Uterus (tissue), 4 donors: Measurements from ENCODE around the gene SKI. TPM values are rescaled to one million over a fixed set of nuclear protein-coding genes. Genes with fewer than 3 reads are reported as not detected.

Experiments used
- DNase-seq, 2 donors: peaks; one replicate each; pipeline ENCODE4 v3.0.0-alpha.2; 2019 to 2020
- H3K27ac ChIP-seq, 2 donors: fragments of 200-600 bp; sonication (generic); 1 replicate in 1 of 2; 2 replicates in 1 of 2; pipeline ENCODE4 v1.5.1; 2016 to 2018
- H3K27me3 ChIP-seq, 2 donors: fragments of 200-600 bp; sonication (generic); one replicate each; pipeline ENCODE4 v1.5.1; 2018 to 2019; ENCODE audit warnings: control low read depth in 1 of 2
- H3K36me3 ChIP-seq, 2 donors: fragments of 200-600 bp; sonication (generic); one replicate each; pipeline ENCODE4 v1.5.1; 2019; ENCODE audit warnings: control low read depth in 1 of 2
- H3K4me1 ChIP-seq, 2 donors: fragments of 200-600 bp; sonication (generic); one replicate each; pipeline ENCODE4 v1.5.1; 2018 to 2019; ENCODE audit warnings: control low read depth in 1 of 2
- H3K4me3 ChIP-seq, 2 donors: fragments of 200-600 bp; sonication (generic); 1 replicate in 1 of 2; 2 replicates in 1 of 2; pipeline ENCODE4 v1.5.1; 2018 to 2019; ENCODE audit warnings: mild to moderate bottlenecking in 1 of 2
- H3K9me3 ChIP-seq, 2 donors: fragments of 200-600 bp; sonication (generic); one replicate each; pipeline ENCODE4 v1.5.1; 2019; ENCODE audit warnings: control low read depth in 1 of 2
- POLR2A ChIP-seq, 2 donors: fragments of 450-650 bp; IDR thresholded peaks; one replicate each; pipeline ENCODE4 v1.6.1; 2016; ENCODE audit warnings: antibody characterized with exemption in 2 of 2, mild to moderate bottlenecking in 1 of 2, moderate library complexity in 1 of 2
- intact Hi-C: fragments of 100-400 bp; cut with DNase I; formaldehyde crosslinking; loops from one replicate; pipeline ENCODE4 v1.15.1; 2023; ENCODE audit warnings: low total_unique reads
- total RNA-seq, 4 donors: library from RNA; depleted of rRNA in 3 of 4; stranded (reverse); fragments of >200 nt in 3 of 4; gene quantifications; one replicate each; pipeline versions ENCODE4 v1.1.0 to v1.2.4, GENCODE V29; 2014 to 2023
- TF ChIP-seq, protein P1 (sequence below), 4 experiments: fragments of 200-600 bp in 2 of 4; fragments of 450-650 bp in 2 of 4; sonication (generic) in 2 of 4; IDR thresholded peaks; one replicate each; pipeline ENCODE4 v1.5.1; 2016 to 2019; ENCODE audit warnings: antibody characterized with exemption in 4 of 4, mild to moderate bottlenecking in 2 of 4, moderate library complexity in 1 of 4
- donor health status: DM: yes; HTN: yes; CAD: no.

Gene SKI
- total RNA-seq, 4 donors from 2014 or later: 22.8 to 148 (median 34.9) TPM

DNA sequence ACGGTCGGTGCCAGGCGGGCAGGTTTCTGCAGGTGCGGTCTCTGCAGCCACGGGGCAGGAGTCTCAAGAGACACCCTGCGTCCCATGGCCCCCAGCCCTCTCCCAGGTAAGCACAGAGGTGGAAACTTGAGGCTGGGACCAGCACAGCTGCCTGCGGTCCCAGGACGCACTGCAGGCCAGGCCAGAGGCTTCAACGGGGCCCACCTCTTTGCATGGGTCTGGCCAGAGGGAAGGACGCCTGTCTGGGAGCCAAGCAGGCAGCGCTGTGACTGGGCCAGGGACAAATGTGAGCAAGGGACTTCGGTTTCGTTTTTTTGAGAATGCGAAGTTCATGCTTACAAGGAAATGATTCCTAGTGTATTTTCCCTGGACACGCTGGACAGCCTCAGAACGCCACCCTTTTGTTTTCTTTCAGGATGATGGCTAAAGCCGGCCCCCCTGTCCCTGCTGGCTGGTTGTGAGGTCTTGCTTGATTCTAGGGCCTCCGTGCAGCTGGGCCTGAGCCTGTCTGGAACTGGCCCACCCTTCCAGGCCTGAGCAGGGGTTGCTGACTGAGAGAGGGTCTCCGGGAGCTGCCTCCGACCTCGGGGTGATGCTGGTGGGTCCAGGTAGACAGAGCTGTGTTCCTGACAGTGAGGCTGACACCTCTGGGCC lies 124.9 kb downstream of the SKI start:
- no peak overlapping the region for H3K27ac ChIP-seq
- no peaks in the 10 kb centered on the region for H3K4me1 ChIP-seq
- H3K9me3 ChIP-seq: no peaks in the 10 kb centered on the region
- no peak for DNase-seq
- no peaks in the 10 kb centered on the region for H3K36me3 ChIP-seq
- no peaks in the 10 kb centered on the region for H3K27me3 ChIP-seq
- TF ChIP-seq POLR2A (IDR thresholded peaks at IDR 0.05): no peak
- TF ChIP-seq, protein P1, sequence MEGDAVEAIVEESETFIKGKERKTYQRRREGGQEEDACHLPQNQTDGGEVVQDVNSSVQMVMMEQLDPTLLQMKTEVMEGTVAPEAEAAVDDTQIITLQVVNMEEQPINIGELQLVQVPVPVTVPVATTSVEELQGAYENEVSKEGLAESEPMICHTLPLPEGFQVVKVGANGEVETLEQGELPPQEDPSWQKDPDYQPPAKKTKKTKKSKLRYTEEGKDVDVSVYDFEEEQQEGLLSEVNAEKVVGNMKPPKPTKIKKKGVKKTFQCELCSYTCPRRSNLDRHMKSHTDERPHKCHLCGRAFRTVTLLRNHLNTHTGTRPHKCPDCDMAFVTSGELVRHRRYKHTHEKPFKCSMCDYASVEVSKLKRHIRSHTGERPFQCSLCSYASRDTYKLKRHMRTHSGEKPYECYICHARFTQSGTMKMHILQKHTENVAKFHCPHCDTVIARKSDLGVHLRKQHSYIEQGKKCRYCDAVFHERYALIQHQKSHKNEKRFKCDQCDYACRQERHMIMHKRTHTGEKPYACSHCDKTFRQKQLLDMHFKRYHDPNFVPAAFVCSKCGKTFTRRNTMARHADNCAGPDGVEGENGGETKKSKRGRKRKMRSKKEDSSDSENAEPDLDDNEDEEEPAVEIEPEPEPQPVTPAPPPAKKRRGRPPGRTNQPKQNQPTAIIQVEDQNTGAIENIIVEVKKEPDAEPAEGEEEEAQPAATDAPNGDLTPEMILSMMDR (IDR thresholded peaks at IDR 0.05): no peak
- intact Hi-C loops: no loop called here
- H3K4me3 ChIP-seq: no peak overlapping the region

DNA sequence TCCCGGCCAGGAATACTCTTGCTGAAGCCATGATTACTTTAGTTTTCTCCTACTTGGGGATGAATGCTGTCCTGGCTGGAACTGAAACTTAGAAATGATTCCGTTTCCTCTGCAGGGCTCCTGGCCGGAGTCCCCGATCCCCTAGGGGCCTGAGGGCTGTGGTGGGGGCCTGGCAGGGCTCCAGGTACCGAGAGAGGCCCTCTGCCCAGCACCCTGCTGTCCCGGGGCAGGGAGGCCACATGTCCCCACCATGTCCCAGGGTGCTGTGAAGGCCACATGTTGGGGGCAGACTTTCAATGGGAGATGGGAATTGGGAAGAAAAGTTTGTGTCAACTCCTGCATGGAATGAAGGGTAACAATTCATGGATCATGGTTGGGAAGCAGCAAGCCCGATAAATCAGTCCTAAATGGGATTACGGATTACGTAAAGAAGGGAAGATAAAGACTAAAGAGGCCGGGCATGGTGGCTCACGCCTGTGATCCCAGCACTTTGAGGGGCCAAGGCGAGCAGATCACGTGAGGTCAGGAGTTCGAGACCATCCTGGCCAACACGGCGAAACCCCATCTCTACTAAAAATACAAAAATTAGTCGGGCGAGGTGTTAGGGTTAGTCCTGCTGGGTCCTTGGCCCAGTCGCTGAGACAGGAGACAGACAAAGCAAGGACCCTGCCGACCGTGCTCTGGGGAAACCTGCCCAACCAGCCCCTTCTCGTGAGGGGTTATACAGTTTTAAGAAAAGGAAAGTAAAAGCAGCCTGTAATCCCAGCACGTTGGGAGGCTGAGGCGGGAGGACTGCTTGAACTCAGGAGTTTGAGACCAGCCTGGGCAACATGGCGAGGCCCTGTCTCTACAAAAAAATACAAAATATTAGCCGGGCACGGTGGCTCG lies 125.7 kb downstream of the SKI start:
- no peaks in the 10 kb centered on the region for H3K36me3 ChIP-seq
- H3K27ac ChIP-seq: no peak overlapping the region
- DNase-seq: no peak
- H3K4me3 ChIP-seq: no peak overlapping the region
- H3K27me3 ChIP-seq: no peaks in the 10 kb centered on the region
- no peak for TF ChIP-seq POLR2A (IDR thresholded peaks at IDR 0.05)
- H3K9me3 ChIP-seq: no peaks in the 10 kb centered on the region
- intact Hi-C loops: no loop called here
- no peaks in the 10 kb centered on the region for H3K4me1 ChIP-seq

DNA sequence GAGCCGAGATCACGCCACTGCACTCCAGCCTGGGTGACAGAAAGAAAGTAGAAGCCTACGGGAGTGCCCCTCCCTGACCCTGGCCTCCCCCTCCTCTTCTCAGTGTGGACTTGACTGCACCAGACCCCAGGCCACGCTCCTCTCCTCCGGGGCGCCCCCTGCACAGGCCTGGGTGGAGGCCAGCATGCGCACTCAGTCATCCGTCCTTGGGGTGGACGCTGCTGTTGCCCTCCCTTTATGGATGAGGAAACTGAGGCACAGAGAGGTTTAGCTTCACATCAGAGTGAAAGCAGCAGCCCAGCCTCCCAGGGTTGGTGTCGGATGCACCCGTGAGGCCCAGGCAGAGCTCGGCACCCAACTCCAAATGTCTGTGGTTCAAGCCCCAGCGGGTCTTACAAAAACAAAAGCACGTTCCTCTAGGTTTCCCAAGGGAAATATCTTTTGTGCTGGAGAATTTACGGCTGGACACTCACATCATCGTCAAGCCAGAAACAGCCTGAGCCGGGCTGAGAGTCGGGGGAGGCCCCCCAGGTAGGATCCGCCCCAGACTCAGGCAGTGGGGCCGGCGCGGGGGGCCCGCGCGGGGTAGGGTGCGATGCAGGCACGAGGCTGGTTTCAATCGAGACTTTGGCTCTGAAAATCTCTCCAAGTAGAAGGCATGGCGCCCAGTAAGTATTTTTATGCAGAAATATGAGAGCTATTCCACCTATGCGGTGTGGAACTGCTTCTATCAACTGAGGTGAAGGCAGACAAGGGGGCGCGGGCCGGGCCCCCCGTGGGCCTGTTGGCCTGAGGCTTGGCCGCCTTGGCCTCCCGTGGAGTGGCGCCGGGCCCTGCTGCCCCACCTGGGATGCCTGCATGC lies 126.6 kb downstream of the SKI start:
- Histone ChIP-seq H3K27ac (no peak overlapping the region), H3K36me3 (no peaks in the 10 kb centered on the region), H3K4me1 (no peaks in the 10 kb centered on the region), H3K9me3 (no peaks in the 10 kb centered on the region), H3K4me3 (no peak overlapping the region), H3K27me3 (no peaks in the 10 kb centered on the region)
- DNase-seq: no peak
- intact Hi-C loops: no loop called here
- TF ChIP-seq, protein P1 (IDR thresholded peaks at IDR 0.05): no peak
- no peak for TF ChIP-seq POLR2A (IDR thresholded peaks at IDR 0.05)

DNA sequence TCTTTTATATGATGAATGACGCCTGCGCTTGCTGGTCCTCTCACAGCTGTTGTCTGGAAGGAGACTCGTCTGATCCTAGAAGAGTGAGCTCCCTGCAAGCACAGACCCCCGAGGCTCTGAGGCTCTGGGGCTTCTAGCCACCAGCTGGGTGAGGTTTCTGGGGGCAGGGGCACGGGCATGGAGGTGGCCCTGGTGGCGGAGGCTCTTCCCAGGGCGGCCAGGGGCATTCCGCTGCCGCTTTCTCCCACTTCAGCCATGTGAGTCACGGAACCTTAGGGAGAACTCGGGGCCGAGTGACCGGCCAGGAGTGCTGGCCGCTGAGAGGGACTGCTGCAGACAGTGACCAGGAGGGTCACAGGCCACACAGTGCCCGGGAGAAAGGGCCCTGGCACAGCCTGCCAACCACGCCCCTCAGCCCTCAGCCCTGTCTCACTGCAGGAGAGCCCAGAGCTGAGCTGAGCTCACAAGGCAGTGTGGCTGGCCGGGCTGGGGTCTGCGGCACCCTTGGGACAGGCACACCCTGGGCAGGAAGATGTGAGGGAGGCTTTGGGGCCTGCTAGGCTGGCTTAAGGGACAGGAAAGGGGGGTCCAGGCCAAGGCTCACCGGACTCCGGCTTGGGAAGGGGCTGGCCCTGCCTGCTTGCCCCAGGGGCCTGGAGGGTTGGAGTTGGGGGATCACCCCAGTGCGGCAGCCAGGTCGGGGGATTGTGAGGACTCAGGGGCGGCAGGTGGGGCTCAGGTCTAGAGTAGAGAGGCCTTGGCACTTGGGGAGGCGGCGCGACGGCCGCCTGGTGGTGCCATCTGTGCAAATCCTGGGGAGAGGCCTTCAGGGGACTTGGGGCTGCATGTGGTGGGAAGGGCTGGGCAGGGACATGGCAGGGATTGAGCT lies 127.5 kb downstream of the SKI start:
- H3K27ac ChIP-seq: no peak overlapping the region

More for the DNA sequence above, 127.5 kb downstream of the SKI start:
- Histone ChIP-seq H3K9me3 (no peaks in the 10 kb centered on the region), H3K27me3 (no peaks in the 10 kb centered on the region), H3K4me3 (no peak overlapping the region), H3K4me1 (no peaks in the 10 kb centered on the region), H3K36me3 (no peaks in the 10 kb centered on the region)
- TF ChIP-seq, protein P1 (IDR thresholded peaks at IDR 0.05): no peak
- TF ChIP-seq POLR2A (IDR thresholded peaks at IDR 0.05): no peak
- DNase-seq: no peak
- intact Hi-C loops: no loop called here
